K562 (cell line): ENCODE data around the gene GANAB. TPM values are rescaled to one million over a fixed set of nuclear protein-coding genes. Genes with fewer than 3 reads are reported as not detected.

Experiments
- AFF4 ChIP-seq: sonication (generic); formaldehyde crosslinking; IDR thresholded peaks from 2 replicates; pipeline ENCODE4 v1.8.0; 2023; ENCODE audit warnings: mild to moderate bottlenecking, missing genetic modification reagents
- CBFB ChIP-seq: sonication (generic); formaldehyde crosslinking; IDR thresholded peaks from 2 replicates; pipeline ENCODE4 v1.4.0; 2020; ENCODE audit warnings: mild to moderate bottlenecking, missing genetic modification reagents
- IRF9 ChIP-seq: fragments of 450-650 bp; IDR thresholded peaks from 2 replicates; pipeline ENCODE4 v1.6.1; 2016; ENCODE audit warnings: missing biosample characterization, missing genetic modification characterization
- KDM1A ChIP-seq, 2 experiments: fragments of 450-650 bp; IDR thresholded peaks; 2 replicates each; pipeline ENCODE4 v1.6.1; 2016; ENCODE audit warnings: mild to moderate bottlenecking in 2 of 2
- KLF13 ChIP-seq: fragments of 450-650 bp; IDR thresholded peaks from 2 replicates; pipeline ENCODE4 v1.6.1; 2016; ENCODE audit warnings: missing genetic modification characterization, low read depth, mild to moderate bottlenecking, missing compliant biosample characterization, moderate library complexity, borderline replicate concordance
- MGA ChIP-seq: fragments of 450-650 bp; IDR thresholded peaks from 2 replicates; pipeline ENCODE4 v1.6.1; 2016; ENCODE audit warnings: mild to moderate bottlenecking, moderate library complexity
- NONO ChIP-seq, 2 experiments: fragments of 200-400 bp in 1 of 2; fragments of 450-650 bp in 1 of 2; formaldehyde crosslinking in 1 of 2; IDR thresholded peaks; 2 replicates each; pipeline ENCODE4 v1.6.1; 2017; ENCODE audit warnings: low read depth in 2 of 2, mild to moderate bottlenecking in 2 of 2, moderate library complexity in 2 of 2, low read length in 1 of 2
- SIX5 ChIP-seq, 2 experiments: IDR thresholded peaks; 2 replicates each; pipeline ENCODE4 v1.6.1; 2011; ENCODE audit warnings: low read length in 2 of 2, borderline replicate concordance in 1 of 2, low read depth in 1 of 2, mild to moderate bottlenecking in 1 of 2, moderate library complexity in 1 of 2; ENCODE audit not compliant: insufficient read depth in 1 of 2
- TCFL5 ChIP-seq: fragments of 250-450 bp; sonication (Bioruptor Pico); conservative IDR thresholded peaks from 2 replicates; pipeline ENCODE4 v1.6.1; 2021; ENCODE audit warnings: mild to moderate bottlenecking, moderate library complexity, matching md5 sums
- ZNF239 ChIP-seq: fragments of 250-450 bp; sonication (Bioruptor Pico); IDR thresholded peaks from 2 replicates; pipeline ENCODE4 v1.4.0; 2020; ENCODE audit warnings: mild to moderate bottlenecking
- polyA plus RNA-seq, 8 experiments: library from polyadenylated mRNA; depleted of rRNA in 4 of 8; stranded (reverse) in 5 of 8; unstranded in 3 of 8; fragments of >200 nt; fragmentation: Nextera tagmentation in 2 of 8; fragmentation: Illumina TruSeq in 1 of 8; extraction: Ambion mirVana in 2 of 8; extraction: Trizol in 1 of 8; gene quantifications; 2 replicates each; pipeline versions ENCODE4 v1.2.1 to v1.2.3, GENCODE V29; 2011 to 2014; ENCODE audit warnings: inconsistent platforms in 1 of 8, missing spikeins in 1 of 8
- total RNA-seq, 7 experiments: library from RNA; depleted of rRNA in 6 of 7; stranded (reverse); fragments of >200 nt in 6 of 7; fragmentation: Illumina TruSeq in 2 of 7; extraction: Trizol in 2 of 7; gene quantifications; 2 replicates each; pipeline versions ENCODE4 v1.2.1 to v1.2.3, GENCODE V29; 2011 to 2021; ENCODE audit warnings: low replicate concordance in 1 of 7

GANAB gene
- total and polyA plus RNA-seq, 9 of the 15 experiments (the other 6 are each of a cell fraction or from before 2014, with no cell fraction given), result 6.5 to 284 (median 161) TPM

GRCh38 chr11:62601372-62602140 lies 44.9 kb downstream of the GANAB start, which contains the start of gene MTA2 (continued):
- TF ChIP-seq AFF4 (CRISPR knock-in tag) (peak; percentile 87; the same call in 1 of the 2 replicates), ZNF239 (CRISPR knock-in tag) (no peak), IRF9 (tag) (no peak), MGA (no peak), SIX5 (IDR thresholded peaks at IDR 0.05; ENCODE audit: borderline replicate concordance in 1 of 2, insufficient read depth in 1 of 2, low read depth in 1 of 2, low read length in 2 of 2) (no peak), TCFL5 (CRISPR knock-in tag) (no peak), NONO (IDR thresholded peaks at IDR 0.05; ENCODE audit: low read depth in 2 of 2, low read length in 1 of 2) (peak in 1 of 2 experiments; percentile 65; a peak in 2 of 4 replicates), KLF13 (tag) (no peak), KDM1A (IDR thresholded peaks at IDR 0.05) (no peak), CBFB (CRISPR knock-in tag) (no peak)
